ENCODE data around the gene DCDC2C.

GRCh38 chr2:3751806-3752205, 48.4 kb downstream of the DCDC2C start:
- TF ChIP-seq CTCF (IDR thresholded peaks at IDR 0.05), result no peak
- TF ChIP-seq POLR2AphosphoS5 (IDR thresholded peaks at IDR 0.05), result no peak

Measured in prostate gland (tissue), 2 donors.